ENCODE results near the gene TMEM119. TPM values are rescaled to one million over a fixed set of nuclear protein-coding genes. Genes with fewer than 3 reads are reported as not detected.
A peak's percentile ranks its signal among the peaks of the same experiment; 100 is the strongest.

Gene TMEM119
- total and polyA plus RNA-seq, 10 of the 15 experiments (the other 5 are each of a cell fraction or from before 2014, with no cell fraction given): 0.11 to 0.44 (median 0.19) TPM; not detected in 5

DNA sequence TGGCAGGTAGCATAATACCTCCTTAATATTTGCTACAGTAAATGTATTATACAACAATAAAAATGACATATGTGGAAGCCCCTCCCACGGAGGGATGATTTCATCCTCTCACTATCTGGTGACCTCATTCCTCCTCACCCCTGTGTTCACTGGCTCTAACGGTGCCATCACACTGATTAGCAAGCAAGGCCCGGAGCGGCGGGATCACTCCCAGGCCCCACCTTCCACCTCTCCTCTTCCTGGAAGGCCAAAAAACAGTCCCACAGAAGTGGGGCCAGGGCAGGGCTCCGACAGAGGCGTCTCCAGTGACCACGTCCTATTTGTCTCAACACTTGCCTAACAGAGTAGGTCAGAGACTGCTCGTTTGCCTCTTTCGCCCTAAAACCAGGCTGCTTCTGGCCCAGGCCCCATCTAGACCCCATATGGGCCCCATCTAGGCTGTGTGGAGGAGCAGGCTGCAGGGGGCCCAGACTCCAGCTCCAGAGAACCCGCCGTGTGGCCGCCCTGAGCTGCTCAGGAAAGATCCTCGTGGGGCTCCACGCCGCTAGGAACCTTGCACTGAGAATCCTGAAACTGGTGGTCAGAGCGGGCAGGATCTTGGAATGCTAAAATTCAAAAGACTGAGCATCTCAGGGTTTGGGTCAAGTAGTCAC is 32.1 kb upstream of the TMEM119 start:
- TF ChIP-seq MTA3 (IDR thresholded peaks at IDR 0.05; ENCODE audit: borderline replicate concordance, low read length) (no peak), SPI1 (IDR thresholded peaks at IDR 0.05; ENCODE audit: borderline replicate concordance, insufficient read depth, low read depth, low read length) (no peak), CREM (IDR thresholded peaks at IDR 0.05; ENCODE audit: low read depth) (0 out of 2 replicates have a peak, but pooled peaks have one; percentile 10), JUNB (IDR thresholded peaks at IDR 0.05) (peak; percentile 26; the same call in 1 of the 2 replicates), ATF7 (IDR thresholded peaks at IDR 0.05; ENCODE audit: low read depth) (peak; percentile 62), NBN (IDR thresholded peaks at IDR 0.05) (no peak), CREB1 (IDR thresholded peaks at IDR 0.05; ENCODE audit: low read depth) (peak; percentile 61; the same call in 1 of the 2 replicates)
- TF ChIP-seq, protein P1, sequence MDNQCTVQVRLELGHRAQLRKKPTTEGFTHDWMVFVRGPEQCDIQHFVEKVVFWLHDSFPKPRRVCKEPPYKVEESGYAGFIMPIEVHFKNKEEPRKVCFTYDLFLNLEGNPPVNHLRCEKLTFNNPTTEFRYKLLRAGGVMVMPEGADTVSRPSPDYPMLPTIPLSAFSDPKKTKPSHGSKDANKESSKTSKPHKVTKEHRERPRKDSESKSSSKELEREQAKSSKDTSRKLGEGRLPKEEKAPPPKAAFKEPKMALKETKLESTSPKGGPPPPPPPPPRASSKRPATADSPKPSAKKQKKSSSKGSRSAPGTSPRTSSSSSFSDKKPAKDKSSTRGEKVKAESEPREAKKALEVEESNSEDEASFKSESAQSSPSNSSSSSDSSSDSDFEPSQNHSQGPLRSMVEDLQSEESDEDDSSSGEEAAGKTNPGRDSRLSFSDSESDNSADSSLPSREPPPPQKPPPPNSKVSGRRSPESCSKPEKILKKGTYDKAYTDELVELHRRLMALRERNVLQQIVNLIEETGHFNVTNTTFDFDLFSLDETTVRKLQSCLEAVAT (IDR thresholded peaks at IDR 0.05): peak; percentile 58
- no peak overlapping the region for H3K27ac ChIP-seq (ENCODE audit: control insufficient read depth, insufficient read depth)
- ChIA-PET POLR2A (interaction anchor here (1.0 to 10.5 kb wide), 4 partner anchors 11 to 62 kb away, joined by 4 to 199 read pairs (median 7); no protein-coding TSS in a partner anchor), SMC1A (ENCODE audit: uncharacterized antibody, unreplicated experiment) (interaction anchor here (1.4 to 16.7 kb wide), 4 partner anchors 9 to 61 kb away, joined by 4 to 397 read pairs (median 150); partner anchors contain the start of genes ISCU and SART3), RAD21 (ENCODE audit: unreplicated experiment) (interaction anchor here (1.0 to 17.3 kb wide), 3 partner anchors 11 to 64 kb away, joined by 3 to 413 read pairs (median 224); partner anchors contain the start of genes ISCU and SART3), CTCF (interaction anchor here (1.0 to 17.2 kb wide), 4 partner anchors 9 to 62 kb away, joined by 3 to 244 read pairs (median 174); partner anchors contain the start of gene ISCU)
- FAIRE-seq (no peak), ATAC-seq (no peak), DNase-seq (ENCODE audit: low read depth, low spot score) (no peak)
- no peak overlapping the region for H2AFZ ChIP-seq (ENCODE audit: control insufficient read depth, low read depth, low read length)
- no TSS peak for BruUV-seq (replicated peaks)
- no peaks in the 10 kb centered on the region for H4K20me1 ChIP-seq (ENCODE audit: control insufficient read depth, insufficient read depth)
- peaks cover 0 to 3% of the 10 kb centered on the region in 2 experiments; a peak in 1 of 4 replicates for H3K36me3 ChIP-seq (ENCODE audit: control insufficient read depth in 2 of 2, insufficient read depth in 2 of 2, low read length in 1 of 2)
- WGBS (ENCODE audit: insufficient coverage, insufficient replicate concordance, low lambda C conversion rate, missing lambda C conversion rate): 92% methylated on average over 17 of the region's 17 CpGs
- in situ Hi-C loops (cut with MboI) (loop anchor here (10.0 kb wide), 1 partner anchor 465 kb away; the partner anchor contains the start of genes ALKBH2 and UNG), intact Hi-C loops (cut with micrococcal nuclease; ENCODE audit: unreplicated experiment) (loop anchor here (10.0 kb wide), 2 partner anchors 295 to 465 kb away; partner anchors contain the start of genes ALKBH2, CMKLR1 and UNG)
- peaks cover 69% of the 10 kb centered on the region for H3K4me1 ChIP-seq (ENCODE audit: control insufficient read depth, insufficient read depth, low read length)
- H3K4me2 ChIP-seq (ENCODE audit: control insufficient read depth, insufficient read depth): peak overlapping the region; percentile 87; the same call in 1 of the 2 replicates
- no peak overlapping the region for H3K4me3 ChIP-seq
- H3K9ac ChIP-seq (ENCODE audit: control insufficient read depth, insufficient read depth, low read length): no peak overlapping the region
- no peaks in the 10 kb centered on the region for H3K27me3 ChIP-seq (replicated peaks in 1 of 2; ENCODE audit: control insufficient read depth in 2 of 2, insufficient read depth in 2 of 2, low read length in 1 of 2)
- H3K79me2 ChIP-seq (ENCODE audit: control insufficient read depth, insufficient read depth, low read length): peaks cover 22% of the 10 kb centered on the region
- H3K9me3 ChIP-seq (replicated peaks; ENCODE audit: control insufficient read depth, insufficient read depth, low read length): no peaks in the 10 kb centered on the region

All from GM12878 (cell line).